Activated B cell treated with CpG ODN at 0.5 μM for 24 hours (primary cell): ENCODE results near the gene AGAP1. TPM values are rescaled to one million over a fixed set of nuclear protein-coding genes. Genes with fewer than 3 reads are reported as not detected.

ENCODE experiments used
- ATAC-seq: fragments of 200-7000 bp; cut with Tn5 transposase; one replicate; pipeline ENCODE4 v1.10.0; 2021; ENCODE audit warnings: low read depth, mild to moderate bottlenecking, moderate library complexity
- CTCF ChIA-PET: fragments of 350-600 bp; sonication (Branson Sonifier 250); formaldehyde crosslinking; loops from one replicate; lab custom pipeline; 2021; ENCODE audit warnings: antibody characterized with exemption; lab: Charles Lee
- POLR2A ChIA-PET: fragments of 350-600 bp; sonication (Branson Sonifier 250); formaldehyde crosslinking; loops from one replicate; lab custom pipeline; 2021; ENCODE audit warnings: antibody characterized with exemption; lab: Charles Lee
- DNase-seq: peaks from one replicate; pipeline ENCODE4 v3.0.0; 2022
- H3K27ac Mint-ChIP-seq: one replicate; pipeline ENCODE4 v1.8.0; 2020; ENCODE audit warnings: mixed read lengths
- H3K27me3 Mint-ChIP-seq: one replicate; pipeline ENCODE4 v1.8.0; 2021; ENCODE audit warnings: mixed read lengths
- H3K36me3 Mint-ChIP-seq: one replicate; pipeline ENCODE4 v1.8.0; 2021; ENCODE audit warnings: low read depth, mixed read lengths
- H3K4me1 Mint-ChIP-seq: one replicate; pipeline ENCODE4 v1.8.0; 2021; ENCODE audit warnings: mixed read lengths
- H3K4me3 Mint-ChIP-seq: one replicate; pipeline ENCODE4 v1.8.0; 2020; ENCODE audit warnings: mild to moderate bottlenecking, mixed read lengths
- H3K9me3 Mint-ChIP-seq: one replicate; pipeline ENCODE4 v1.8.0; 2020; ENCODE audit warnings: mixed read lengths
- CTCF ChIP-seq: fragments of 200-600 bp; IDR thresholded peaks from one replicate; pipeline ENCODE4 v1.8.0; 2022; ENCODE audit warnings: antibody characterized with exemption, mild to moderate bottlenecking
- intact Hi-C: fragments of 100-400 bp; cut with micrococcal nuclease; formaldehyde crosslinking; loops from one replicate; pipeline ENCODE4 v1.15.1; 2024
- total RNA-seq: library from RNA; stranded (reverse); gene quantifications from 2 replicates; pipeline ENCODE4 v1.2.3, GENCODE V29; 2022

The AGAP1 gene
- total RNA-seq, 1 donor from 2014 or later = not detected

- no peaks in the 10 kb centered on the region for H3K4me1 Mint-ChIP-seq
- H3K4me3 Mint-ChIP-seq = no peak overlapping the region
- H3K36me3 Mint-ChIP-seq = no peaks in the 10 kb centered on the region
- ChIA-PET POLR2A (no interaction called here), CTCF (no interaction called here)
- ATAC-seq (no peak), DNase-seq (no peak)
- TF ChIP-seq CTCF = no peak
- H3K27me3 Mint-ChIP-seq = peaks cover 20% of the 10 kb centered on the region
- no peaks in the 10 kb centered on the region for H3K9me3 Mint-ChIP-seq
- intact Hi-C loops = no loop called here
- no peak overlapping the region for H3K27ac Mint-ChIP-seq
Observed at GRCh38 chr2:235560345-235560744, 66.5 kb downstream of the AGAP1 start.

- Mint-ChIP-seq H3K36me3 (no peaks in the 10 kb centered on the region), H3K4me3 (no peak overlapping the region), H3K27me3 (peaks cover 28% of the 10 kb centered on the region), H3K4me1 (no peaks in the 10 kb centered on the region), H3K27ac (no peak overlapping the region), H3K9me3 (no peaks in the 10 kb centered on the region)
- DNase-seq (no peak), ATAC-seq (no peak)
- TF ChIP-seq CTCF = no peak
- intact Hi-C loops = no loop called here
- POLR2A ChIA-PET = no interaction called here
- CTCF ChIA-PET = no interaction called here
Observed at GRCh38 chr2:235561450-235561849, 67.6 kb downstream of the AGAP1 start.

GRCh38 chr2:235562065-235562747 is 68.4 kb downstream of the AGAP1 start:
- TF ChIP-seq CTCF = no peak
- H3K4me1 Mint-ChIP-seq = no peaks in the 10 kb centered on the region
- no peak overlapping the region for H3K27ac Mint-ChIP-seq
- ATAC-seq (no peak), DNase-seq (no peak)
- intact Hi-C loops = no loop called here
- no peaks in the 10 kb centered on the region for H3K36me3 Mint-ChIP-seq
- H3K4me3 Mint-ChIP-seq = no peak overlapping the region
- CTCF ChIA-PET = no interaction called here
- H3K9me3 Mint-ChIP-seq = no peaks in the 10 kb centered on the region
- POLR2A ChIA-PET = no interaction called here
- peaks cover 31% of the 10 kb centered on the region for H3K27me3 Mint-ChIP-seq

GRCh38 chr2:235563056-235563910 is 69.4 kb downstream of the AGAP1 start:
- H3K27ac Mint-ChIP-seq = no peak overlapping the region
- H3K4me1 Mint-ChIP-seq = no peaks in the 10 kb centered on the region
- CTCF ChIA-PET = no interaction called here
- no peak overlapping the region for H3K4me3 Mint-ChIP-seq
- ATAC-seq (no peak), DNase-seq (no peak)
- H3K36me3 Mint-ChIP-seq = no peaks in the 10 kb centered on the region
- intact Hi-C loops = no loop called here
- peaks cover 31% of the 10 kb centered on the region for H3K27me3 Mint-ChIP-seq
- no peaks in the 10 kb centered on the region for H3K9me3 Mint-ChIP-seq
- POLR2A ChIA-PET = no interaction called here
- TF ChIP-seq CTCF = no peak

GRCh38 chr2:235564066-235564465 is 70.2 kb downstream of the AGAP1 start:
- H3K27me3 Mint-ChIP-seq = peaks cover 31% of the 10 kb centered on the region
- H3K4me1 Mint-ChIP-seq = no peaks in the 10 kb centered on the region
- DNase-seq (no peak), ATAC-seq (no peak)
- H3K27ac Mint-ChIP-seq = no peak overlapping the region
- no peaks in the 10 kb centered on the region for H3K9me3 Mint-ChIP-seq
- CTCF ChIA-PET = no interaction called here
- intact Hi-C loops = no loop called here
- no peaks in the 10 kb centered on the region for H3K36me3 Mint-ChIP-seq
- POLR2A ChIA-PET = no interaction called here
- no peak for TF ChIP-seq CTCF
- no peak overlapping the region for H3K4me3 Mint-ChIP-seq
